ENCODE data around the gene JPH4. TPM values are rescaled to one million over a fixed set of nuclear protein-coding genes. Genes with fewer than 3 reads are reported as not detected.

Gene JPH4
- total and polyA plus RNA-seq, 2 experiments from 2014 or later, result 2.7 TPM

- Histone ChIP-seq H3K36me3 (replicated peaks; ENCODE audit: insufficient read depth, low read depth) (no peaks in the 10 kb centered on the region), H3K4me2 (no peak overlapping the region), H3K27me3 (no peaks in the 10 kb centered on the region), H3K27ac (no peak overlapping the region), H2AFZ (no peak overlapping the region), H3K4me3 (no peak overlapping the region), H3K9me2 (replicated peaks; ENCODE audit: insufficient read depth) (no peaks in the 10 kb centered on the region), H3K79me2 (no peaks in the 10 kb centered on the region), H3K9me3 (ENCODE audit: low read depth) (no peaks in the 10 kb centered on the region), H4K20me1 (ENCODE audit: insufficient read depth, poor library complexity, severe bottlenecking) (no peaks in the 10 kb centered on the region), H3K4me1 (ENCODE audit: insufficient read depth) (no peaks in the 10 kb centered on the region)
- DNase-seq (ENCODE audit: low spot score), result no peak
- 98% methylated on average over 14 of the region's 16 CpGs for WGBS (ENCODE audit: low lambda C conversion rate, missing lambda C conversion rate)
- TF ChIP-seq, protein P1, sequence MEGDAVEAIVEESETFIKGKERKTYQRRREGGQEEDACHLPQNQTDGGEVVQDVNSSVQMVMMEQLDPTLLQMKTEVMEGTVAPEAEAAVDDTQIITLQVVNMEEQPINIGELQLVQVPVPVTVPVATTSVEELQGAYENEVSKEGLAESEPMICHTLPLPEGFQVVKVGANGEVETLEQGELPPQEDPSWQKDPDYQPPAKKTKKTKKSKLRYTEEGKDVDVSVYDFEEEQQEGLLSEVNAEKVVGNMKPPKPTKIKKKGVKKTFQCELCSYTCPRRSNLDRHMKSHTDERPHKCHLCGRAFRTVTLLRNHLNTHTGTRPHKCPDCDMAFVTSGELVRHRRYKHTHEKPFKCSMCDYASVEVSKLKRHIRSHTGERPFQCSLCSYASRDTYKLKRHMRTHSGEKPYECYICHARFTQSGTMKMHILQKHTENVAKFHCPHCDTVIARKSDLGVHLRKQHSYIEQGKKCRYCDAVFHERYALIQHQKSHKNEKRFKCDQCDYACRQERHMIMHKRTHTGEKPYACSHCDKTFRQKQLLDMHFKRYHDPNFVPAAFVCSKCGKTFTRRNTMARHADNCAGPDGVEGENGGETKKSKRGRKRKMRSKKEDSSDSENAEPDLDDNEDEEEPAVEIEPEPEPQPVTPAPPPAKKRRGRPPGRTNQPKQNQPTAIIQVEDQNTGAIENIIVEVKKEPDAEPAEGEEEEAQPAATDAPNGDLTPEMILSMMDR (IDR thresholded peaks at IDR 0.05; ENCODE audit: poor library complexity), result no peak
- no peak for TF ChIP-seq EZH2 (IDR thresholded peaks at IDR 0.05; ENCODE audit: borderline replicate concordance)
- no peak for TF ChIP-seq EZH2phosphoT487 (IDR thresholded peaks at IDR 0.05; ENCODE audit: low read depth, severe bottlenecking, unreplicated experiment)
These were observed 44.7 kb downstream of the JPH4 start for GRCh38 chr14:23533652-23534435.

DNA sequence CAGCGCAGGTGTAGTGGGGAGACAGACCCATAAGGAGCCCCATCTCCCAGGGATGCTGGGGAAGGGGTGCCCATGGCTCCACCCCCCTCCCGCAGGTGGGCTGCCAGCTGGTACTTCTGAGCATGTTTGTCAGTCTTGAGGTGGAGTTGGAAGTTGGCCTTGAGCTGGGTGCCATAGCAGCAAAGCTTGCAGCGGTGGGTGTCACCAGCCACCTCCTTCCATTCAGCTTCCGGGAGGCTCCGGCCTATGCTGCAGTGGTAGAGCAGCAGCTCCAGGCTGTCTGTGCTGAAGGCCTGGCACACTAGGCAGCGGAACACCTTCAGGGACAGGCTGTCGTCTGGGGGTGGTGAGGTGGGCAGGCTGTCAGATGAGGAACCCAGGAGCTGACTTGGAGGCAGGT, 45.9 kb downstream of the JPH4 start:
- Histone ChIP-seq H3K9me3 (ENCODE audit: low read depth) (no peaks in the 10 kb centered on the region), H3K4me1 (ENCODE audit: insufficient read depth) (no peaks in the 10 kb centered on the region), H3K27me3 (no peaks in the 10 kb centered on the region), H3K27ac (no peak overlapping the region), H3K36me3 (replicated peaks; ENCODE audit: insufficient read depth, low read depth) (no peaks in the 10 kb centered on the region), H3K9me2 (replicated peaks; ENCODE audit: insufficient read depth) (no peaks in the 10 kb centered on the region), H3K79me2 (no peaks in the 10 kb centered on the region), H3K4me2 (no peak overlapping the region), H2AFZ (no peak overlapping the region), H4K20me1 (ENCODE audit: insufficient read depth, poor library complexity, severe bottlenecking) (no peaks in the 10 kb centered on the region), H3K4me3 (no peak overlapping the region)
- WGBS (ENCODE audit: low lambda C conversion rate, missing lambda C conversion rate), result 96% methylated on average over 7 of the region's 7 CpGs
- no peak for TF ChIP-seq EZH2 (IDR thresholded peaks at IDR 0.05; ENCODE audit: borderline replicate concordance)
- TF ChIP-seq, protein P1 (IDR thresholded peaks at IDR 0.05; ENCODE audit: poor library complexity), result no peak
- no peak for TF ChIP-seq EZH2phosphoT487 (IDR thresholded peaks at IDR 0.05; ENCODE audit: low read depth, severe bottlenecking, unreplicated experiment)
- no peak for DNase-seq (ENCODE audit: low spot score)

GRCh38 chr14:23531391-23531790, 47.2 kb downstream of the JPH4 start:
- no peaks in the 10 kb centered on the region for H3K4me1 ChIP-seq (ENCODE audit: insufficient read depth)
- no peaks in the 10 kb centered on the region for H3K9me2 ChIP-seq (replicated peaks; ENCODE audit: insufficient read depth)
- no peak overlapping the region for H3K4me3 ChIP-seq
- H3K36me3 ChIP-seq (replicated peaks; ENCODE audit: insufficient read depth, low read depth), result no peaks in the 10 kb centered on the region
- H4K20me1 ChIP-seq (ENCODE audit: insufficient read depth, poor library complexity, severe bottlenecking), result no peaks in the 10 kb centered on the region
- no peak overlapping the region for H2AFZ ChIP-seq
- no peaks in the 10 kb centered on the region for H3K9me3 ChIP-seq (ENCODE audit: low read depth)
- WGBS (ENCODE audit: low lambda C conversion rate, missing lambda C conversion rate), result 95% methylated on average over 12 of the region's 12 CpGs
- no peak for TF ChIP-seq EZH2phosphoT487 (IDR thresholded peaks at IDR 0.05; ENCODE audit: low read depth, severe bottlenecking, unreplicated experiment)
- TF ChIP-seq, protein P1 (IDR thresholded peaks at IDR 0.05; ENCODE audit: poor library complexity), result no peak
- H3K79me2 ChIP-seq, result no peaks in the 10 kb centered on the region
- no peaks in the 10 kb centered on the region for H3K27me3 ChIP-seq
- H3K27ac ChIP-seq, result no peak overlapping the region
- DNase-seq (ENCODE audit: low spot score), result no peak
- H3K4me2 ChIP-seq, result no peak overlapping the region
